Stimulated activated CD4-positive, alpha-beta T cell treated with anti-CD3 and anti-CD28 coated beads, TNF-alpha, amount 100 ng/mL, for 1 hour (primary cell): ENCODE results near the gene TAS2R39.

Experiments
- DNase-seq, 3 donors: peaks; one replicate each; pipeline ENCODE4 v3.0.0-alpha.2; 2020; ENCODE audit warnings: low read depth in 3 of 3, low spot score in 1 of 3

Gene TAS2R39

GRCh38 chr7:143216151-143216550 is 32.9 kb downstream of the TAS2R39 start:
- DNase-seq: no peak

- DNase-seq: no peak
Measured at GRCh38 chr7:143216686-143217085, 33.5 kb downstream of the TAS2R39 start.

GRCh38 chr7:143217806-143218205 is 34.6 kb downstream of the TAS2R39 start:
- no peak for DNase-seq

GRCh38 chr7:143221286-143221685 is 38.1 kb downstream of the TAS2R39 start:
- no peak for DNase-seq

- DNase-seq: no peak
Measured at GRCh38 chr7:143221737-143222136, 38.5 kb downstream of the TAS2R39 start, which contains the start of gene TAS2R40. Gene TAS2R40, plus strand, starts transcription at chr7:143222037. Its CDS starts 42 bp downstream, at chr7:143222079.

GRCh38 chr7:143222782-143223181 is 39.6 kb downstream of the TAS2R39 start:
- no peak for DNase-seq

- no peak for DNase-seq
Measured at GRCh38 chr7:143223784-143224183, 40.6 kb downstream of the TAS2R39 start.

- no peak for DNase-seq
Measured at GRCh38 chr7:143225047-143225446, 41.8 kb downstream of the TAS2R39 start.

GRCh38 chr7:143227806-143228205 is 44.6 kb downstream of the TAS2R39 start:
- no peak for DNase-seq

- DNase-seq: no peak
Measured at GRCh38 chr7:143229054-143229790, 46.0 kb downstream of the TAS2R39 start.

GRCh38 chr7:143230602-143231457 is 47.6 kb downstream of the TAS2R39 start:
- no peak for DNase-seq
